ENCODE measurements around the gene POLA2. TPM values are rescaled to one million over a fixed set of nuclear protein-coding genes. Genes with fewer than 3 reads are reported as not detected.

POLA2 gene
- total and polyA plus RNA-seq, 9 of the 15 experiments (the other 6 are each of a cell fraction or from before 2014, with no cell fraction given): 2.7 to 134 (median 44.4) TPM

DNA sequence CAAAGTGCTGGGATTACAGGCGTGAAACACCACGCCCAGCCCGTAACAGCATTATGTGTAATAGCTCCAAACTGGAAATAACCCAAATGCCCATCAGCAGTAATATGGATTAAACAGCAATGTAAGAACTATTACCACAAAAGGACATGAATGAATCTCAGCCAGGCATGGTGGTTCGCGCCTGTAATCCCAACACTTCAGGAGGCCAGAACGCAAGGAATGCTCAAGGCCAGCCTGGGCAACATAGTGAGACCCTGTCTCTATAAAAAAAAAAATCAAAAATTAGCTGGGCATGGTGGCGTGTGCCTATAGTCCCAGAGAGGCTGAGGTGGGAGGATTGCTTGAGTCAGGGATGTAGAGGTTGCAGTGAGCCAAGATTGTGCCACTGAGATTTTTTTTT lies 68.8 kb downstream of the POLA2 start:
- H3K36me3 ChIP-seq (ENCODE audit: control insufficient read depth, insufficient read depth, low read length): peaks cover 2% of the 10 kb centered on the region
- FAIRE-seq (no peak), DNase-seq (ENCODE audit: extremely low read depth in 1 of 4, low spot score in 3 of 4) (no peak), ATAC-seq (no peak)
- POLR2A ChIA-PET: interaction anchor here (1.0 to 8.2 kb wide), 9 partner anchors 8 to 173 kb away, joined by 3 to 119 read pairs (median 5); partner anchors contain the start of gene MALAT1
- H3K9me1 ChIP-seq (ENCODE audit: control insufficient read depth, insufficient read depth, low read length): no peaks in the 10 kb centered on the region
- H3K4me1 ChIP-seq (replicated peaks in 1 of 2; ENCODE audit: control insufficient read depth in 2 of 2, insufficient read depth in 2 of 2, low read length in 2 of 2): peaks cover 10 to 17% of the 10 kb centered on the region in 2 experiments; a peak in 4 of 5 replicates
- no peak overlapping the region for H3K27ac ChIP-seq (ENCODE audit: extremely low read depth, low read depth, low read length)
- CTCF ChIA-PET (ENCODE audit: low intra/inter-chr PET ratio): interaction anchor here (1.0 to 2.2 kb wide), 4 partner anchors 14 to 126 kb away, joined by 5 to 26 read pairs (median 6); no protein-coding TSS in a partner anchor
- no peak overlapping the region for H3K4me2 ChIP-seq (ENCODE audit: insufficient read depth, low read length)
- no peaks in the 10 kb centered on the region for H3K27me3 ChIP-seq (ENCODE audit: control insufficient read depth in 2 of 2, insufficient read depth in 2 of 2, low read length in 2 of 2)
- H3K4me3 ChIP-seq: no peak overlapping the region
- peak overlapping the region; percentile 89 for H2AFZ ChIP-seq (ENCODE audit: low read depth, low read length)
- TF ChIP-seq MIER1 (IDR thresholded peaks at IDR 0.05; ENCODE audit: low read depth): no peak
- TF ChIP-seq KDM1A (IDR thresholded peaks at IDR 0.05): peak in 1 of 2 experiments; percentile 63; a peak in 3 of 4 replicates
- TF ChIP-seq, protein P1, sequence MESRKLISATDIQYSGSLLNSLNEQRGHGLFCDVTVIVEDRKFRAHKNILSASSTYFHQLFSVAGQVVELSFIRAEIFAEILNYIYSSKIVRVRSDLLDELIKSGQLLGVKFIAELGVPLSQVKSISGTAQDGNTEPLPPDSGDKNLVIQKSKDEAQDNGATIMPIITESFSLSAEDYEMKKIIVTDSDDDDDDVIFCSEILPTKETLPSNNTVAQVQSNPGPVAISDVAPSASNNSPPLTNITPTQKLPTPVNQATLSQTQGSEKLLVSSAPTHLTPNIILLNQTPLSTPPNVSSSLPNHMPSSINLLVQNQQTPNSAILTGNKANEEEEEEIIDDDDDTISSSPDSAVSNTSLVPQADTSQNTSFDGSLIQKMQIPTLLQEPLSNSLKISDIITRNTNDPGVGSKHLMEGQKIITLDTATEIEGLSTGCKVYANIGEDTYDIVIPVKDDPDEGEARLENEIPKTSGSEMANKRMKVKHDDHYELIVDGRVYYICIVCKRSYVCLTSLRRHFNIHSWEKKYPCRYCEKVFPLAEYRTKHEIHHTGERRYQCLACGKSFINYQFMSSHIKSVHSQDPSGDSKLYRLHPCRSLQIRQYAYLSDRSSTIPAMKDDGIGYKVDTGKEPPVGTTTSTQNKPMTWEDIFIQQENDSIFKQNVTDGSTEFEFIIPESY (CRISPR knock-in tag; IDR thresholded peaks at IDR 0.05): peak; percentile 44; the same call in 1 of the 2 replicates
- TF ChIP-seq ETV5 (CRISPR knock-in tag; IDR thresholded peaks at IDR 0.05; ENCODE audit: low read depth): no peak
- TF ChIP-seq HDAC3 (IDR thresholded peaks at IDR 0.05; ENCODE audit: borderline replicate concordance, partially characterized antibody): no peak
- TF ChIP-seq KDM2B (CRISPR knock-in tag; IDR thresholded peaks at IDR 0.05): no peak
- TF ChIP-seq ZFPM2 (CRISPR knock-in tag; IDR thresholded peaks at IDR 0.05): no peak
- TF ChIP-seq ZNF121 (CRISPR knock-in tag; conservative IDR thresholded peaks at IDR 0.05): peak; percentile 87
- TF ChIP-seq XRCC4 (IDR thresholded peaks at IDR 0.05; ENCODE audit: extremely low read depth, insufficient read depth, insufficient read length): no peak
- in situ Hi-C loops (cut with MboI) (no loop called here), intact Hi-C loops (cut with micrococcal nuclease) (loop anchor here (1.0 to 2.0 kb wide), 3 partner anchors 14 to 126 kb away; no protein-coding TSS in a partner anchor)
- H3K9me3 ChIP-seq (replicated peaks; ENCODE audit: control insufficient read depth, insufficient read depth, low read depth, low read length): no peaks in the 10 kb centered on the region
- peaks cover 22% of the 10 kb centered on the region for H3K79me2 ChIP-seq (ENCODE audit: control insufficient read depth, insufficient read depth, low read length)
- no peak overlapping the region for H3K9ac ChIP-seq (ENCODE audit: insufficient read depth in 1 of 2, low read depth in 2 of 2, low read length in 2 of 2)
- 55% methylated on average over 7 of the region's 7 CpGs for WGBS (ENCODE audit: insufficient coverage, low coverage, missing lambda C conversion rate)
- no peaks in the 10 kb centered on the region for H4K20me1 ChIP-seq (replicated peaks; ENCODE audit: control insufficient read depth, insufficient read depth, low read length)
- no TSS peak for BruUV-seq (replicated peaks)
